Adrenal gland (tissue), 12 donors: Measurements from ENCODE around the gene FHAD1. TPM values are rescaled to one million over a fixed set of nuclear protein-coding genes. Genes with fewer than 3 reads are reported as not detected.

Experiments used
- DNase-seq, 7 donors: peaks; one replicate each; pipeline ENCODE4 v3.0.0-alpha.2; 2019 to 2020
- H3K27ac ChIP-seq, 5 donors: fragments of 200-600 bp; sonication (generic) in 4 of 5; 1 replicate in 3 of 5; 2 replicates in 2 of 5; pipeline versions ENCODE4 v1.5.1 to v1.8.0; 2016 to 2020; ENCODE audit warnings: mild to moderate bottlenecking in 1 of 5
- H3K27me3 ChIP-seq: fragments of 200-600 bp; 2 replicates; pipeline ENCODE4 v1.8.0; 2021
- H3K36me3 ChIP-seq, 2 donors: fragments of 200-600 bp; replicated peaks in 1 of 2; 1 replicate in 1 of 2; 2 replicates in 1 of 2; pipeline versions ENCODE4 v1.5.1 to v1.8.0; 2018 to 2022
- H3K4me1 ChIP-seq, 2 donors: fragments of 200-600 bp; replicated peaks in 1 of 2; 1 replicate in 1 of 2; 2 replicates in 1 of 2; pipeline versions ENCODE4 v1.5.1 to v1.8.0; 2018 to 2021
- H3K4me3 ChIP-seq, 4 donors: fragments of 200-600 bp; sonication (generic) in 3 of 4; one replicate each; pipeline ENCODE4 v1.5.1; 2016 to 2018
- H3K9me3 ChIP-seq, 3 donors: fragments of 200-600 bp; sonication (generic) in 1 of 3; replicated peaks in 1 of 3; 1 replicate in 2 of 3; 2 replicates in 1 of 3; pipeline versions ENCODE4 v1.5.1 to v1.8.0; 2016 to 2021
- CTCF ChIP-seq, 6 experiments: fragments of 450-650 bp in 4 of 6; fragments of 200-600 bp in 2 of 6; sonication (generic) in 1 of 6; IDR thresholded peaks; 1 replicate in 5 of 6; 2 replicates in 1 of 6; pipeline versions ENCODE4 v1.5.1 to v1.8.0; 2016 to 2021; ENCODE audit warnings: antibody characterized with exemption in 6 of 6, mild to moderate bottlenecking in 2 of 6, moderate library complexity in 1 of 6
- POLR2A ChIP-seq, 2 donors: fragments of 450-650 bp; IDR thresholded peaks; one replicate each; pipeline ENCODE4 v1.6.1; 2017; ENCODE audit warnings: antibody characterized with exemption in 2 of 2, mild to moderate bottlenecking in 2 of 2, moderate library complexity in 1 of 2
- WGBS, 4 donors: extraction: QIAGEN DNeasy Blood & Tissue Kit in 2 of 4; methylation state at CpG; one replicate each; pipeline versions ENCODE4 v1.1.5 to v1.1.7; 2013 to 2017; 5-methylcytosine and 5-hydroxymethylcytosine counted together
- intact Hi-C, 2 donors: fragments of 100-400 bp; cut with DNase I; formaldehyde crosslinking; loops; one replicate each; pipeline versions ENCODE4 v1.14.1 to v1.15.0; 2022 to 2023
- polyA plus RNA-seq, 3 donors: library from polyadenylated mRNA; stranded (reverse); fragments of 200-250 nt in 2 of 3; fragments of 350-450 nt in 1 of 3; fragmentation: Illumina TruSeq in 1 of 3; extraction: RNeasy Lipid Tissue Mini Kit (QIAGEN cat#74804) in 1 of 3; gene quantifications; one replicate each; pipeline ENCODE4 v1.2.3, GENCODE V29; 2013 to 2014
- total RNA-seq, 9 donors: library from RNA; depleted of rRNA in 4 of 9; stranded (reverse); fragments of >200 nt in 4 of 9; fragments of 120-200 nt in 1 of 9; fragmentation: NEBNext Ultra II Directional in 1 of 9; extraction: Animal tissue kit (Norgen Biotek cat#: 25700) in 1 of 9; gene quantifications; one replicate each; pipeline versions ENCODE4 v1.1.0 to v1.2.4, GENCODE V29; 2013 to 2023
- donor health status: healthy with polysubstance abuse.
- donor health status: Bipolar disorder and iron deficiency.
- donor health status: DM: yes; HTN: yes; CAD: no.
- donor health status: DM: no; HTN: no; CAD: no.
- donor health status: DM: no; HTN: no; CAD: no.
- donor health status: DM: yes; HTN: yes; CAD: no.

Gene FHAD1
- total and polyA plus RNA-seq, 12 donors = 0.09 to 1.6 (median 0.57) TPM; not detected in 1

GRCh38 chr1:15288173-15288926 is 41.3 kb downstream of the FHAD1 start:
- H3K9me3 ChIP-seq = no peaks in the 10 kb centered on the region
- H3K4me1 ChIP-seq = peaks cover 3 to 12% of the 10 kb centered on the region in 2 donors
- DNase-seq = no peak
- TF ChIP-seq CTCF (IDR thresholded peaks at IDR 0.05) = no peak
- no peak for TF ChIP-seq POLR2A (IDR thresholded peaks at IDR 0.05)
- WGBS, 4 donors = 77 to 88% (median 85%) methylated on average over 9 to 10 of the region's 10 CpGs
- H3K36me3 ChIP-seq = no peaks in the 10 kb centered on the region
- intact Hi-C loops = no loop called here
- no peak overlapping the region for H3K4me3 ChIP-seq
- H3K27me3 ChIP-seq = no peaks in the 10 kb centered on the region
- H3K27ac ChIP-seq = no peak overlapping the region

- Histone ChIP-seq H3K27ac (no peak overlapping the region), H3K27me3 (no peaks in the 10 kb centered on the region), H3K4me1 (peaks cover 3 to 12% of the 10 kb centered on the region in 2 donors), H3K9me3 (no peaks in the 10 kb centered on the region), H3K36me3 (no peaks in the 10 kb centered on the region), H3K4me3 (no peak overlapping the region)
- intact Hi-C loops = no loop called here
- DNase-seq = no peak
- WGBS, 4 donors = 75 to 85% (median 83%) methylated on average over 4 to 14 of the region's 14 CpGs
- no peak for TF ChIP-seq POLR2A (IDR thresholded peaks at IDR 0.05)
- TF ChIP-seq CTCF (IDR thresholded peaks at IDR 0.05) = no peak
Measured at GRCh38 chr1:15289251-15289651, 42.2 kb downstream of the FHAD1 start.

GRCh38 chr1:15290382-15290781 is 43.4 kb downstream of the FHAD1 start:
- WGBS, 4 donors = 82 to 95% (median 90%) methylated on average over 9 of the region's 9 CpGs
- H3K9me3 ChIP-seq = no peaks in the 10 kb centered on the region
- no peaks in the 10 kb centered on the region for H3K36me3 ChIP-seq
- intact Hi-C loops = no loop called here
- TF ChIP-seq POLR2A (IDR thresholded peaks at IDR 0.05) (no peak), CTCF (IDR thresholded peaks at IDR 0.05) (no peak)
- H3K27ac ChIP-seq = no peak overlapping the region
- no peaks in the 10 kb centered on the region for H3K27me3 ChIP-seq
- H3K4me3 ChIP-seq = no peak overlapping the region
- H3K4me1 ChIP-seq = peaks cover 0 to 1% of the 10 kb centered on the region in 2 donors
- DNase-seq = no peak

GRCh38 chr1:15295696-15296095 is 48.7 kb downstream of the FHAD1 start:
- no peak for TF ChIP-seq CTCF (IDR thresholded peaks at IDR 0.05)
- TF ChIP-seq POLR2A (IDR thresholded peaks at IDR 0.05) = no peak
- intact Hi-C loops = no loop called here
- Histone ChIP-seq H3K4me3 (no peak overlapping the region), H3K36me3 (no peaks in the 10 kb centered on the region), H3K4me1 (no peaks in the 10 kb centered on the region), H3K27me3 (no peaks in the 10 kb centered on the region), H3K27ac (no peak overlapping the region), H3K9me3 (no peaks in the 10 kb centered on the region)
- 76 to 93% (median 86%) methylated on average over 4 to 5 of the region's 5 CpGs for WGBS, 4 donors
- DNase-seq = no peak
